Prostate gland (tissue), 2 donors: Measurements from ENCODE around the gene DPP10. TPM values are rescaled to one million over a fixed set of nuclear protein-coding genes. Genes with fewer than 3 reads are reported as not detected.

Experiments
- DNase-seq: peaks from one replicate; pipeline ENCODE4 v3.0.0-alpha.2; 2019; ENCODE audit warnings: low spot score
- H3K27ac ChIP-seq, 2 donors: fragments of 200-600 bp; sonication (generic); 2 replicates each; pipeline ENCODE4 v1.5.1; 2017 to 2019
- H3K27me3 ChIP-seq: fragments of 200-600 bp; sonication (generic); replicated peaks from 2 replicates; pipeline ENCODE4 v1.5.1; 2019; ENCODE audit not compliant: insufficient read depth
- H3K36me3 ChIP-seq, 2 donors: fragments of 200-600 bp; sonication (generic); 1 replicate in 1 of 2; 2 replicates in 1 of 2; pipeline versions ENCODE4 v1.5.1 to v1.8.1; 2017 to 2019
- H3K4me1 ChIP-seq: fragments of 200-600 bp; sonication (generic); replicated peaks from 2 replicates; pipeline ENCODE4 v1.5.1; 2019
- H3K4me3 ChIP-seq, 2 donors: fragments of 200-600 bp; sonication (generic); 2 replicates each; pipeline ENCODE4 v1.5.1; 2017 to 2019
- H3K9me3 ChIP-seq: fragments of 200-600 bp; sonication (generic); 2 replicates; pipeline ENCODE4 v1.5.1; 2017
- POLR2A ChIP-seq: fragments of 450-650 bp; IDR thresholded peaks from one replicate; pipeline ENCODE4 v1.6.1; 2016; ENCODE audit warnings: antibody characterized with exemption, mild to moderate bottlenecking
- POLR2AphosphoS5 ChIP-seq: sonication (generic); formaldehyde crosslinking; IDR thresholded peaks from one replicate; pipeline ENCODE4 v1.6.1; 2017; ENCODE audit warnings: antibody characterized with exemption
- whole genome bisulfite sequencing: methylation state at CpG from one replicate; pipeline ENCODE4 v1.1.5; 2018; 5-methylcytosine and 5-hydroxymethylcytosine counted together
- intact Hi-C: fragments of 100-400 bp; cut with DNase I; formaldehyde crosslinking; loops from one replicate; pipeline ENCODE4 v1.14.2; 2022
- total RNA-seq, 2 donors: library from RNA; depleted of rRNA; stranded (reverse); fragments of >200 nt; gene quantifications; one replicate each; pipeline ENCODE4 v1.1.0, GENCODE V29; 2016
- TF ChIP-seq, protein P1 (sequence below), 4 experiments: fragments of 200-600 bp in 2 of 4; fragments of 450-650 bp in 2 of 4; sonication (generic) in 2 of 4; IDR thresholded peaks; 1 replicate in 3 of 4; 2 replicates in 1 of 4; pipeline ENCODE4 v1.5.1; 2016 to 2019; ENCODE audit warnings: antibody characterized with exemption in 4 of 4, mild to moderate bottlenecking in 2 of 4, moderate library complexity in 2 of 4

Gene DPP10
- total RNA-seq, 2 donors from 2014 or later: 5.1 TPM; not detected in 1

DNA sequence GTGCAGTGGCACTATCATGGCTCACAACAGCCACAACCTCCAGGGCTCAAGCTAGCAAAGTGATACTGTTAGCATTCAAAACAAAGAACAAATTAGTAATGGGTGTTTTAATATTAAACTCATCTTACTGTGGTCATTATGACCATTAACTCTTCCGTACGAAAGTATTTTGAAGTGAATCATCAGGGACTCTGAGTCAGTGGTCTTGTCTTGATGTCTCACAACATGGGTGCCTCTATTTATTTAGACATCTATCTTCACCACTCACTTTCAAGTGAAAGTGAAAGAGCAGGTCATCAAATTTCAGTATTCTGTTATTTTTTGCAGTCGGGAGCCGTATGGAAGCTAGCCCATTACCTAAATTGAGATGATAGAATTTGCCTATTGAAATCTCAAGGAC lies 1118.2 kb downstream of the DPP10 start:
- DNase-seq: no peak
- Histone ChIP-seq H3K4me1 (no peaks in the 10 kb centered on the region), H3K9me3 (no peaks in the 10 kb centered on the region), H3K36me3 (no peaks in the 10 kb centered on the region), H3K4me3 (no peak overlapping the region), H3K27ac (no peak overlapping the region), H3K27me3 (no peaks in the 10 kb centered on the region)
- TF ChIP-seq POLR2A: no peak
- no peak for TF ChIP-seq POLR2AphosphoS5
- TF ChIP-seq, protein P1, sequence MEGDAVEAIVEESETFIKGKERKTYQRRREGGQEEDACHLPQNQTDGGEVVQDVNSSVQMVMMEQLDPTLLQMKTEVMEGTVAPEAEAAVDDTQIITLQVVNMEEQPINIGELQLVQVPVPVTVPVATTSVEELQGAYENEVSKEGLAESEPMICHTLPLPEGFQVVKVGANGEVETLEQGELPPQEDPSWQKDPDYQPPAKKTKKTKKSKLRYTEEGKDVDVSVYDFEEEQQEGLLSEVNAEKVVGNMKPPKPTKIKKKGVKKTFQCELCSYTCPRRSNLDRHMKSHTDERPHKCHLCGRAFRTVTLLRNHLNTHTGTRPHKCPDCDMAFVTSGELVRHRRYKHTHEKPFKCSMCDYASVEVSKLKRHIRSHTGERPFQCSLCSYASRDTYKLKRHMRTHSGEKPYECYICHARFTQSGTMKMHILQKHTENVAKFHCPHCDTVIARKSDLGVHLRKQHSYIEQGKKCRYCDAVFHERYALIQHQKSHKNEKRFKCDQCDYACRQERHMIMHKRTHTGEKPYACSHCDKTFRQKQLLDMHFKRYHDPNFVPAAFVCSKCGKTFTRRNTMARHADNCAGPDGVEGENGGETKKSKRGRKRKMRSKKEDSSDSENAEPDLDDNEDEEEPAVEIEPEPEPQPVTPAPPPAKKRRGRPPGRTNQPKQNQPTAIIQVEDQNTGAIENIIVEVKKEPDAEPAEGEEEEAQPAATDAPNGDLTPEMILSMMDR (IDR thresholded peaks at IDR 0.05): no peak
- 71% methylated on average over 4 of the region's 4 CpGs for WGBS
- intact Hi-C loops: no loop called here

DNA sequence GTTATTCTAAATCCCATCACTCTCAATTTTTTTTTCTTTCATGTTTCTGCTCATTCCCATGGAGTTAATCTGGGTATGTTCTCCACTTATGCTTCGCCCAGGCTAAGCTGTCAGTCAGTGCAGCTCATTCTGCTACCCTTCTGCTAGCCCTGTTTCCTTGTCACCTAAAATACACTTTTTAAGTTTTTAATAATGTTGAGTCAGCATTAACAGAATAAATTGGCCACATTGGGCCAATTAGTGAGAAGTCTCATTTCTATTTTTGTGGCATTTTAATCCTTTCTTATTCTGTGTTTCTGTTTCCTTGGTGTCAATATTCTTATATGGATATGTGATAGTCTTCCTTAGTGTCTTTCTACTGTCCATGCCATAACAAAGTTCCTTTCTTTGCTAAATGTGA lies 1126.2 kb downstream of the DPP10 start:
- 88% methylated on average over 1 of the region's 1 CpG for WGBS
- DNase-seq: no peak
- no peak overlapping the region for H3K4me3 ChIP-seq
- H3K27me3 ChIP-seq: no peaks in the 10 kb centered on the region
- no peaks in the 10 kb centered on the region for H3K36me3 ChIP-seq
- intact Hi-C loops: no loop called here
- H3K27ac ChIP-seq: no peak overlapping the region
- TF ChIP-seq POLR2A (no peak), POLR2AphosphoS5 (no peak)
- TF ChIP-seq, protein P1 (IDR thresholded peaks at IDR 0.05): no peak
- no peaks in the 10 kb centered on the region for H3K9me3 ChIP-seq
- H3K4me1 ChIP-seq: no peaks in the 10 kb centered on the region

DNA sequence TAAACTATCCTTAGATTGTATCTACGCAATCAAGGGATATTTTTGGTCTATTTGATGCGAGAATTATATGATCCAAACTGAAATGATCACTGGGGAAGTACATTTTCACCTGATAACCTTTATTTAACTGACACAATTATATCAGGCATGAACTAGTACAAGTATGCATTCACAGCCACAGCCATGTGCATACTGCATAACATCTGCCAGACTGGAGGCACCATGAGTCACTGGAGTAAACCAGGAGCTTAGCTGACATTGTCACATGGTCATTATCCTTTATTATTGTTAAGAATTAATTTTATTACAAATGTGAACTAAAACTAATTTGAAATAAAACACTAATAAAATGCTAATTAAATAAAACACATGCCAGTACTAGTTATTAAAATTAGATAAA lies 1127.1 kb downstream of the DPP10 start:
- no peak overlapping the region for H3K4me3 ChIP-seq
- no peaks in the 10 kb centered on the region for H3K36me3 ChIP-seq
- no peaks in the 10 kb centered on the region for H3K9me3 ChIP-seq
- H3K27me3 ChIP-seq: no peaks in the 10 kb centered on the region
- H3K4me1 ChIP-seq: no peaks in the 10 kb centered on the region
- intact Hi-C loops: no loop called here
- WGBS: 85% methylated on average over 2 of the region's 2 CpGs
- no peak overlapping the region for H3K27ac ChIP-seq
- DNase-seq: no peak
- TF ChIP-seq POLR2AphosphoS5: no peak
- TF ChIP-seq, protein P1 (IDR thresholded peaks at IDR 0.05): no peak
- TF ChIP-seq POLR2A: no peak

DNA sequence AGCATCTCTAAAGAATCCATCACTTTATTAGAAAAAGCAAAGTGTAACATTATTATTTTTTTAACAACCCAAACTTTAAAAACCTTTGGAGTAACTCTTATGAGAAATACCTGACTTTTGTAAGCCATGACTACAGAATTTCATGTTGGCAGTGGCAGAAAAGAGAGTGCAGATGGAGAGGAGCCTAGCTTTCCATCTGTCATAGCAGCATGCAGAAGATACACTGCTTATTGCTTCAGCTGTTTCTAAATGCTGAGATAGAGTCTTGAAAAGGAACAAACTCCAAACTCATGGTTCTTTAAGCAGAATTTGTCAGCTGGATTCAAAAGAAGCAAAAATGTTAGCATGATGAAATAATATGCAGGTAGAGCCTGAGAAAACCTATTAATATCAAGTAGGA lies 1130.3 kb downstream of the DPP10 start:
- intact Hi-C loops: no loop called here
- Histone ChIP-seq H3K27me3 (no peaks in the 10 kb centered on the region), H3K4me1 (no peaks in the 10 kb centered on the region), H3K4me3 (no peak overlapping the region), H3K27ac (no peak overlapping the region), H3K9me3 (no peaks in the 10 kb centered on the region), H3K36me3 (no peaks in the 10 kb centered on the region)
- TF ChIP-seq, protein P1 (IDR thresholded peaks at IDR 0.05): no peak
- no peak for TF ChIP-seq POLR2AphosphoS5
- no peak for TF ChIP-seq POLR2A
- no peak for DNase-seq

DNA sequence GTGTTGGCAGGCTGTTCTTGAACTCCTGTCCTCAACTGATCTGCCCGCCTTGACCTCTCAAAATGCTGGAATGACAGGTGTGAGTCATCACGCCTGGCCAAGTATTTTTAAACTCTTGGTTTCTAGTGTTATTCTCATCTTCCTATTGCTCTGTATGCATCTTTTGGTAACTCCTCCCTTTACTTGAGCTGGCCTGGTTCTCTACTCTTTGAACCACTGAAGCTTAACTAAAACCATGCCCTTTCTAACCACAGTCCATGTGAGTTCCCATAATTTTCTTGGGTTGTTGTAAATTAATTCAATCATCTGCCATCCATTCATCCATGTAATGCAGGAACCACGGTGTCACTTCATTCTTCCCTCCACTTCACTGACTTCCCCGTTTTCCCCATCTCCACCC lies 1131.3 kb downstream of the DPP10 start:
- TF ChIP-seq POLR2AphosphoS5: no peak
- TF ChIP-seq, protein P1 (IDR thresholded peaks at IDR 0.05): no peak
- no peak for TF ChIP-seq POLR2A
- Histone ChIP-seq H3K27me3 (no peaks in the 10 kb centered on the region), H3K27ac (no peak overlapping the region), H3K4me1 (no peaks in the 10 kb centered on the region), H3K4me3 (no peak overlapping the region), H3K36me3 (no peaks in the 10 kb centered on the region), H3K9me3 (no peaks in the 10 kb centered on the region)
- intact Hi-C loops: no loop called here
- DNase-seq: no peak
- WGBS: 87% methylated on average over 4 of the region's 4 CpGs
